Caco-2 (cell line): ENCODE results near the gene DLEC1. TPM values are rescaled to one million over a fixed set of nuclear protein-coding genes. Genes with fewer than 3 reads are reported as not detected.

Experiments used
- BruUV-seq: library from RNA; stranded (reverse); fragments of 400-500 nt; replicated peaks from 2 replicates; lab custom pipeline; 2021; lab: Mats Ljungman, UMichigan
- CTCF ChIA-PET: fragments of 300-600 bp; sonication (Branson Sonifier 250); formaldehyde crosslinking; loops from one replicate; lab custom pipeline; 2022; ENCODE audit warnings: antibody characterized with exemption; lab: Charles Lee
- POLR2A ChIA-PET: fragments of 300-600 bp; sonication (Branson Sonifier 250); formaldehyde crosslinking; loops from one replicate; lab custom pipeline; 2022; ENCODE audit warnings: antibody characterized with exemption; lab: Charles Lee
- DNase-seq, 2 experiments: peaks; one replicate each; pipeline versions ENCODE4 v3.0.0 to v3.0.0-alpha.2; 2020 to 2022
- H3K27me3 ChIP-seq: replicated peaks from 2 replicates; pipeline ENCODE4 v1.6.0; 2011; ENCODE audit warnings: low read length; ENCODE audit not compliant: control insufficient read depth, insufficient read depth
- H3K36me3 ChIP-seq: 2 replicates; pipeline ENCODE4 v1.5.1; 2011; ENCODE audit warnings: low read length; ENCODE audit not compliant: control insufficient read depth, insufficient read depth
- H3K4me1 ChIP-seq: fragments of 250-450 bp; sonication (Bioruptor Pico); 2 replicates; pipeline ENCODE4 v1.5.1; 2020; ENCODE audit warnings: mild to moderate bottlenecking
- H3K4me3 ChIP-seq: 2 replicates; pipeline ENCODE4 v1.5.1; 2011; ENCODE audit warnings: low read depth, mild to moderate bottlenecking, control low read depth, low read length
- H3K9me3 ChIP-seq: fragments of 250-450 bp; sonication (Bioruptor Pico); 2 replicates; pipeline ENCODE4 v1.5.1; 2020; ENCODE audit warnings: mild to moderate bottlenecking, moderate library complexity
- H3K27ac Mint-ChIP-seq: one replicate; pipeline ENCODE4 v1.8.0; 2022; ENCODE audit warnings: mixed read lengths; ENCODE audit not compliant: unreplicated experiment
- H3K27me3 Mint-ChIP-seq: one replicate; pipeline ENCODE4 v1.8.0; 2022; ENCODE audit warnings: mixed read lengths; ENCODE audit not compliant: insufficient read depth, unreplicated experiment
- H3K36me3 Mint-ChIP-seq: one replicate; pipeline ENCODE4 v1.8.0; 2022; ENCODE audit warnings: mild to moderate bottlenecking, mixed read lengths; ENCODE audit not compliant: insufficient read depth, unreplicated experiment
- H3K4me1 Mint-ChIP-seq: one replicate; pipeline ENCODE4 v1.8.0; 2022; ENCODE audit warnings: low read depth, mixed read lengths; ENCODE audit not compliant: unreplicated experiment
- H3K4me3 Mint-ChIP-seq: one replicate; pipeline ENCODE4 v1.8.0; 2022; ENCODE audit warnings: mild to moderate bottlenecking, moderate library complexity, mixed read lengths; ENCODE audit not compliant: unreplicated experiment
- H3K9me3 Mint-ChIP-seq: one replicate; pipeline ENCODE4 v1.8.0; 2022; ENCODE audit warnings: mixed read lengths; ENCODE audit not compliant: unreplicated experiment
- intact Hi-C: fragments of 100-400 bp; cut with micrococcal nuclease; formaldehyde crosslinking; loops from one replicate; pipeline ENCODE4 v1.10.0; 2022; ENCODE audit not compliant: unreplicated experiment
- total RNA-seq: library from RNA; stranded (reverse); gene quantifications from 2 replicates; pipeline ENCODE4 v1.2.3, GENCODE V29; 2022
- TF ChIP-seq, protein P1 (sequence below), 2 experiments: fragments of 200-600 bp in 1 of 2; IDR thresholded peaks; 1 replicate in 1 of 2; 2 replicates in 1 of 2; pipeline versions ENCODE4 v1.5.1 to v1.8.0; 2011 to 2022; ENCODE audit warnings: antibody characterized with exemption in 1 of 2, control low read depth in 1 of 2, inconsistent platforms in 1 of 2, low read depth in 1 of 2, low read length in 1 of 2, mild to moderate bottlenecking in 1 of 2, moderate library complexity in 1 of 2; ENCODE audit not compliant: insufficient read depth in 1 of 2, severe bottlenecking in 1 of 2, unreplicated experiment in 1 of 2

Gene DLEC1
- total RNA-seq, 1 experiment from 2014 or later = 0.11 TPM

- no peaks in the 10 kb centered on the region for H3K27me3 Mint-ChIP-seq
- no peaks in the 10 kb centered on the region for H3K9me3 ChIP-seq
- no peaks in the 10 kb centered on the region for H3K9me3 Mint-ChIP-seq
- H3K27me3 ChIP-seq = no peaks in the 10 kb centered on the region
- H3K36me3 ChIP-seq = peaks cover 7% of the 10 kb centered on the region
- H3K4me1 Mint-ChIP-seq = peaks cover 39% of the 10 kb centered on the region
- no TSS peak for BruUV-seq
- H3K27ac Mint-ChIP-seq = no peak overlapping the region
- DNase-seq = peak in 1 of 2 experiments; percentile 28
- ChIA-PET CTCF (interaction anchor here (0.9 to 2.4 kb wide), 2 partner anchors 23 to 28 kb away, joined by 6 to 34 read pairs; no protein-coding TSS in a partner anchor), POLR2A (no interaction called here)
- peaks cover 35% of the 10 kb centered on the region for H3K4me1 ChIP-seq
- intact Hi-C loops = no loop called here
- no peak overlapping the region for H3K4me3 Mint-ChIP-seq
- TF ChIP-seq, protein P1, sequence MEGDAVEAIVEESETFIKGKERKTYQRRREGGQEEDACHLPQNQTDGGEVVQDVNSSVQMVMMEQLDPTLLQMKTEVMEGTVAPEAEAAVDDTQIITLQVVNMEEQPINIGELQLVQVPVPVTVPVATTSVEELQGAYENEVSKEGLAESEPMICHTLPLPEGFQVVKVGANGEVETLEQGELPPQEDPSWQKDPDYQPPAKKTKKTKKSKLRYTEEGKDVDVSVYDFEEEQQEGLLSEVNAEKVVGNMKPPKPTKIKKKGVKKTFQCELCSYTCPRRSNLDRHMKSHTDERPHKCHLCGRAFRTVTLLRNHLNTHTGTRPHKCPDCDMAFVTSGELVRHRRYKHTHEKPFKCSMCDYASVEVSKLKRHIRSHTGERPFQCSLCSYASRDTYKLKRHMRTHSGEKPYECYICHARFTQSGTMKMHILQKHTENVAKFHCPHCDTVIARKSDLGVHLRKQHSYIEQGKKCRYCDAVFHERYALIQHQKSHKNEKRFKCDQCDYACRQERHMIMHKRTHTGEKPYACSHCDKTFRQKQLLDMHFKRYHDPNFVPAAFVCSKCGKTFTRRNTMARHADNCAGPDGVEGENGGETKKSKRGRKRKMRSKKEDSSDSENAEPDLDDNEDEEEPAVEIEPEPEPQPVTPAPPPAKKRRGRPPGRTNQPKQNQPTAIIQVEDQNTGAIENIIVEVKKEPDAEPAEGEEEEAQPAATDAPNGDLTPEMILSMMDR (IDR thresholded peaks at IDR 0.05; ENCODE audit: insufficient read depth in 1 of 2, low read depth in 1 of 2, low read length in 1 of 2, severe bottlenecking in 1 of 2, unreplicated experiment in 1 of 2) = no peak
- no peak overlapping the region for H3K4me3 ChIP-seq
- peaks cover 17% of the 10 kb centered on the region for H3K36me3 Mint-ChIP-seq
Observed at GRCh38 chr3:38002291-38002876, 36.6 kb upstream of the DLEC1 start.

DNA sequence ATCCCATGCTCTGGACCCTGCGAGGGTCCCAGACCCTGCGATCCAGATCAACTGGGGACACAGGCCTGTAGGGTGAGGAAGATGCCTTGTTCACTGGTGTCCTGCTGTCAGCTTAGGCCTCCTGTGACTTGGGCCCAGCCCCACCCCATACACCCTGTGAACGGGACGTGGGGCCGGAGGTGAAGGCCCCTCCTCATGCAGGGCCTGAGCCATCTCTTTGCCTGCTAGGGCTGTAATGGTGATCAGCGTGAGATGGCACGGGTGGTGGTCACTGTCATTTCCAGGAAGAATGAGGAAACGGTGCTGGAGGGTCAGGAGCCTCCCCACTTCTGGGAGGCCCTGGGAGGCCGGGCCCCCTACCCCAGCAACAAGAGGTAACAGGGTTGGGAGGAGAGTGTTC, 36.1 kb upstream of the DLEC1 start:
- Mint-ChIP-seq H3K27me3 (no peaks in the 10 kb centered on the region), H3K4me3 (no peak overlapping the region), H3K36me3 (peaks cover 17% of the 10 kb centered on the region), H3K27ac (no peak overlapping the region), H3K9me3 (no peaks in the 10 kb centered on the region), H3K4me1 (peaks cover 39% of the 10 kb centered on the region)
- Histone ChIP-seq H3K4me1 (peaks cover 30% of the 10 kb centered on the region), H3K27me3 (no peaks in the 10 kb centered on the region), H3K36me3 (peaks cover 8% of the 10 kb centered on the region), H3K9me3 (no peaks in the 10 kb centered on the region), H3K4me3 (no peak overlapping the region)
- intact Hi-C loops = loop anchor here (1.0 kb wide), 2 partner anchors 29 to 148 kb away; no protein-coding TSS in a partner anchor
- DNase-seq = peak in 1 of 2 experiments; percentile 22
- ChIA-PET POLR2A (interaction anchor here (1.2 to 1.4 kb wide), 2 partner anchors 11 to 28 kb away, joined by 3 read pairs; no protein-coding TSS in a partner anchor), CTCF (interaction anchor here (1.0 to 2.7 kb wide), 3 partner anchors 29 to 139 kb away, joined by 3 to 44 read pairs (median 10); partner anchors contain the start of gene DLEC1)
- no TSS peak for BruUV-seq
- TF ChIP-seq, protein P1 (IDR thresholded peaks at IDR 0.05; ENCODE audit: insufficient read depth in 1 of 2, low read depth in 1 of 2, low read length in 1 of 2, severe bottlenecking in 1 of 2, unreplicated experiment in 1 of 2) = no peak

DNA sequence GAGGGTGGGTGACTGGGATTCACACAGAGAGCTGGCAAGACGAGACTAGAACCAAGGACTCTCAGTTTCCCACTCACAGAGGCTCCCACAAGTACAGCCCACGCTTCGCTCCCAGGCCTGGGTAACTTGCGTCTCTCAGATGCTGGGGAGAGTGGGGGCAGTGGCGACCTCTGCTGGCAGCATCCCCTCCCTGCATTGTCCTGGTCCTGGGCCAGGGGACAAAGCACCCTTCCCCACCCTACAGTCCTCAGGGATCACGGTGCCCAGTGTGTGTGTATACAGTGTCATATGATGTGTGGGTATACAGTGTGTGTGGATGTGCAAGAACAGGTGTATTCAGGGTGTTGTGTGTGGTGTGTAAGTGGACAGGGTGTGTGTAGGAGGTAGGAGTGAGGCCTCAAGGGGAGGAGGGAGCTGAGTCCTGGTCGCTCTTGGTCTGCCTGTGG, 35.6 kb upstream of the DLEC1 start:
- peak; percentile 74 to 81 for DNase-seq
- Mint-ChIP-seq H3K27ac (peak overlapping the region; percentile 23), H3K36me3 (peaks cover 17% of the 10 kb centered on the region), H3K4me1 (peaks cover 34% of the 10 kb centered on the region), H3K4me3 (no peak overlapping the region), H3K9me3 (no peaks in the 10 kb centered on the region), H3K27me3 (no peaks in the 10 kb centered on the region)
- Histone ChIP-seq H3K36me3 (peaks cover 9% of the 10 kb centered on the region), H3K4me1 (peaks cover 26% of the 10 kb centered on the region), H3K27me3 (no peaks in the 10 kb centered on the region), H3K4me3 (no peak overlapping the region), H3K9me3 (no peaks in the 10 kb centered on the region)
- ChIA-PET CTCF (interaction anchor here (0.6 to 2.7 kb wide), 8 partner anchors 10 to 459 kb away, joined by 3 to 44 read pairs (median 4); partner anchors contain the start of gene DLEC1), POLR2A (interaction anchor here (1.2 to 1.4 kb wide), 2 partner anchors 11 to 28 kb away, joined by 3 read pairs; no protein-coding TSS in a partner anchor)
- TF ChIP-seq, protein P1 (IDR thresholded peaks at IDR 0.05; ENCODE audit: insufficient read depth in 1 of 2, low read depth in 1 of 2, low read length in 1 of 2, severe bottlenecking in 1 of 2, unreplicated experiment in 1 of 2) = peak; percentile 88 to 89
- intact Hi-C loops = loop anchor here (1.0 kb wide), 2 partner anchors 29 to 148 kb away; no protein-coding TSS in a partner anchor
- no TSS peak for BruUV-seq
